ENCODE results near the gene CHST12. TPM values are rescaled to one million over a fixed set of nuclear protein-coding genes. Genes with fewer than 3 reads are reported as not detected.

Gene CHST12
- total and polyA plus RNA-seq, 10 of the 15 experiments (the other 5 are each of a cell fraction or from before 2014, with no cell fraction given), result 0.05 to 14.2 (median 3.3) TPM

DNA sequence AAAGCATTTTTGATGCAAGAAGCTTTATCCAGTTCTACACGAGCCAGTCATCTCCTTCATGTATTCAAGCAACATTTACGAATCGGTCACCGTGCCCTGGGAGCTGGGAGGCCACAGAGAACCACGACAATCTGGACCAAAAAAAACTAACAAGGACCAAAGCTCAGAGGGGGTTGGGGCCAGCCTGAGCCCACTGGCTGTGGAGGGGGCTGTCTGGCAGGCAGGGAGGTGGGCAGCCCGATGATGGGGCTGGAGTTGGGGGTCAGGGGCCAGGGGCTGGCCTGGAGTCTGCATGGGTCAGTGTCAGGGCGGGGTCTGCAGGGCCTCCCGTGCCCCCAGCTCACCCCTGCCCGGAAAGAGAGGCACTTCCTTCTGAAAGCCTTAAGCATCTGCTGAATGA is 85.3 kb downstream of the CHST12 start:
- H3K9me3 ChIP-seq (replicated peaks; ENCODE audit: control insufficient read depth, insufficient read depth, low read length), result no peaks in the 10 kb centered on the region; the same call in 2 of the 3 replicates
- DNase-seq (ENCODE audit: low read depth, low spot score), result no peak
- no peaks in the 10 kb centered on the region for H4K20me1 ChIP-seq (ENCODE audit: control insufficient read depth, insufficient read depth)
- BruUV-seq (replicated peaks), result no TSS peak
- ChIA-PET SMC1A (ENCODE audit: uncharacterized antibody, unreplicated experiment) (no interaction called here), RAD21 (ENCODE audit: unreplicated experiment) (no interaction called here), POLR2A (no interaction called here), CTCF (no interaction called here)
- intact Hi-C loops (cut with micrococcal nuclease; ENCODE audit: unreplicated experiment) (no loop called here), in situ Hi-C loops (cut with MboI) (no loop called here)
- WGBS (ENCODE audit: insufficient coverage, insufficient replicate concordance, low lambda C conversion rate, missing lambda C conversion rate), result 8% methylated on average over 9 of the region's 9 CpGs
- H3K9ac ChIP-seq (ENCODE audit: control insufficient read depth, insufficient read depth, low read length), result no peak overlapping the region
- no peak overlapping the region for H2AFZ ChIP-seq (ENCODE audit: control insufficient read depth, low read depth, low read length)
- FAIRE-seq, result no peak
- no peak overlapping the region for H3K4me2 ChIP-seq (ENCODE audit: control insufficient read depth, insufficient read depth)
- no peak overlapping the region for H3K4me3 ChIP-seq
- TF ChIP-seq TBL1XR1 (IDR thresholded peaks at IDR 0.05; ENCODE audit: low read depth, low read length) (no peak), MYB (IDR thresholded peaks at IDR 0.05; ENCODE audit: borderline replicate concordance, low read depth, low read length) (no peak), RAD21 (IDR thresholded peaks at IDR 0.05; ENCODE audit: insufficient read depth, low read depth, low read length) (no peak), RB1 (IDR thresholded peaks at IDR 0.05; ENCODE audit: borderline replicate concordance) (no peak), SMAD1 (IDR thresholded peaks at IDR 0.05; ENCODE audit: low read depth, partially characterized antibody) (no peak), SUPT20H (IDR thresholded peaks at IDR 0.05; ENCODE audit: borderline replicate concordance, control insufficient read depth, low read depth, low read length) (no peak), EGR1 (IDR thresholded peaks at IDR 0.05; ENCODE audit: borderline replicate concordance in 1 of 2, low read depth in 2 of 2, low read length in 2 of 2) (no peak), RBBP5 (conservative IDR thresholded peaks at IDR 0.05) (no peak)
- TF ChIP-seq, protein P1, sequence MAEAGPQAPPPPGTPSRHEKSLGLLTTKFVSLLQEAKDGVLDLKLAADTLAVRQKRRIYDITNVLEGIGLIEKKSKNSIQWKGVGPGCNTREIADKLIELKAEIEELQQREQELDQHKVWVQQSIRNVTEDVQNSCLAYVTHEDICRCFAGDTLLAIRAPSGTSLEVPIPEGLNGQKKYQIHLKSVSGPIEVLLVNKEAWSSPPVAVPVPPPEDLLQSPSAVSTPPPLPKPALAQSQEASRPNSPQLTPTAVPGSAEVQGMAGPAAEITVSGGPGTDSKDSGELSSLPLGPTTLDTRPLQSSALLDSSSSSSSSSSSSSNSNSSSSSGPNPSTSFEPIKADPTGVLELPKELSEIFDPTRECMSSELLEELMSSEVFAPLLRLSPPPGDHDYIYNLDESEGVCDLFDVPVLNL (IDR thresholded peaks at IDR 0.05; ENCODE audit: low read depth, low read length), result no peak
- TF ChIP-seq, protein P2, sequence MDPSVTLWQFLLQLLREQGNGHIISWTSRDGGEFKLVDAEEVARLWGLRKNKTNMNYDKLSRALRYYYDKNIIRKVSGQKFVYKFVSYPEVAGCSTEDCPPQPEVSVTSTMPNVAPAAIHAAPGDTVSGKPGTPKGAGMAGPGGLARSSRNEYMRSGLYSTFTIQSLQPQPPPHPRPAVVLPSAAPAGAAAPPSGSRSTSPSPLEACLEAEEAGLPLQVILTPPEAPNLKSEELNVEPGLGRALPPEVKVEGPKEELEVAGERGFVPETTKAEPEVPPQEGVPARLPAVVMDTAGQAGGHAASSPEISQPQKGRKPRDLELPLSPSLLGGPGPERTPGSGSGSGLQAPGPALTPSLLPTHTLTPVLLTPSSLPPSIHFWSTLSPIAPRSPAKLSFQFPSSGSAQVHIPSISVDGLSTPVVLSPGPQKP (IDR thresholded peaks at IDR 0.05; ENCODE audit: low read depth, low read length), result no peak
- no peaks in the 10 kb centered on the region for H3K4me1 ChIP-seq (ENCODE audit: control insufficient read depth, insufficient read depth, low read length)
- ATAC-seq, result no peak
- H3K27ac ChIP-seq (ENCODE audit: control insufficient read depth, insufficient read depth), result no peak overlapping the region
- no peaks in the 10 kb centered on the region for H3K79me2 ChIP-seq (ENCODE audit: control insufficient read depth, insufficient read depth, low read length)
- no peaks in the 10 kb centered on the region for H3K36me3 ChIP-seq (ENCODE audit: control insufficient read depth in 2 of 2, insufficient read depth in 2 of 2, low read length in 1 of 2)
- no peaks in the 10 kb centered on the region for H3K27me3 ChIP-seq (replicated peaks in 1 of 2; ENCODE audit: control insufficient read depth in 2 of 2, insufficient read depth in 2 of 2, low read length in 1 of 2)

All from GM12878 (cell line).